Measurements from ENCODE around the gene AUH. TPM values are rescaled to one million over a fixed set of nuclear protein-coding genes. Genes with fewer than 3 reads are reported as not detected.

The AUH gene
- total RNA-seq, 2 donors from 2014 or later, result 27.4 to 36.1 TPM

- H3K27me3 ChIP-seq (replicated peaks; ENCODE audit: insufficient read depth), result no peaks in the 10 kb centered on the region
- no peaks in the 10 kb centered on the region for H3K9me3 ChIP-seq
- ATAC-seq (ENCODE audit: insufficient number of reproducible peaks, low FRiP score, low read depth) (no peak), DNase-seq (ENCODE audit: low spot score) (no peak)
- TF ChIP-seq, protein P1, sequence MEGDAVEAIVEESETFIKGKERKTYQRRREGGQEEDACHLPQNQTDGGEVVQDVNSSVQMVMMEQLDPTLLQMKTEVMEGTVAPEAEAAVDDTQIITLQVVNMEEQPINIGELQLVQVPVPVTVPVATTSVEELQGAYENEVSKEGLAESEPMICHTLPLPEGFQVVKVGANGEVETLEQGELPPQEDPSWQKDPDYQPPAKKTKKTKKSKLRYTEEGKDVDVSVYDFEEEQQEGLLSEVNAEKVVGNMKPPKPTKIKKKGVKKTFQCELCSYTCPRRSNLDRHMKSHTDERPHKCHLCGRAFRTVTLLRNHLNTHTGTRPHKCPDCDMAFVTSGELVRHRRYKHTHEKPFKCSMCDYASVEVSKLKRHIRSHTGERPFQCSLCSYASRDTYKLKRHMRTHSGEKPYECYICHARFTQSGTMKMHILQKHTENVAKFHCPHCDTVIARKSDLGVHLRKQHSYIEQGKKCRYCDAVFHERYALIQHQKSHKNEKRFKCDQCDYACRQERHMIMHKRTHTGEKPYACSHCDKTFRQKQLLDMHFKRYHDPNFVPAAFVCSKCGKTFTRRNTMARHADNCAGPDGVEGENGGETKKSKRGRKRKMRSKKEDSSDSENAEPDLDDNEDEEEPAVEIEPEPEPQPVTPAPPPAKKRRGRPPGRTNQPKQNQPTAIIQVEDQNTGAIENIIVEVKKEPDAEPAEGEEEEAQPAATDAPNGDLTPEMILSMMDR (IDR thresholded peaks at IDR 0.05), result no peak
- no peak overlapping the region for H3K27ac ChIP-seq
- peaks cover 0 to 7% of the 10 kb centered on the region in 2 donors for H3K4me1 ChIP-seq (ENCODE audit: control insufficient read depth in 1 of 2, low read depth in 2 of 2)
- H3K36me3 ChIP-seq, result peaks cover 14% of the 10 kb centered on the region
- H3K4me3 ChIP-seq, result no peak overlapping the region
These were observed 21.2 kb downstream of the AUH start for GRCh38 chr9:91340395-91340967.

GRCh38 chr9:91338681-91339080, 23.0 kb downstream of the AUH start:
- H3K9me3 ChIP-seq, result no peaks in the 10 kb centered on the region
- TF ChIP-seq, protein P1 (IDR thresholded peaks at IDR 0.05), result no peak
- H3K4me3 ChIP-seq, result no peak overlapping the region
- no peaks in the 10 kb centered on the region for H3K27me3 ChIP-seq (replicated peaks; ENCODE audit: insufficient read depth)
- H3K36me3 ChIP-seq, result peaks cover 14% of the 10 kb centered on the region
- ATAC-seq (ENCODE audit: insufficient number of reproducible peaks, low FRiP score, low read depth) (no peak), DNase-seq (ENCODE audit: low spot score) (no peak)
- H3K27ac ChIP-seq, result no peak overlapping the region
- peaks cover 0 to 7% of the 10 kb centered on the region in 2 donors for H3K4me1 ChIP-seq (ENCODE audit: control insufficient read depth in 1 of 2, low read depth in 2 of 2)

DNA sequence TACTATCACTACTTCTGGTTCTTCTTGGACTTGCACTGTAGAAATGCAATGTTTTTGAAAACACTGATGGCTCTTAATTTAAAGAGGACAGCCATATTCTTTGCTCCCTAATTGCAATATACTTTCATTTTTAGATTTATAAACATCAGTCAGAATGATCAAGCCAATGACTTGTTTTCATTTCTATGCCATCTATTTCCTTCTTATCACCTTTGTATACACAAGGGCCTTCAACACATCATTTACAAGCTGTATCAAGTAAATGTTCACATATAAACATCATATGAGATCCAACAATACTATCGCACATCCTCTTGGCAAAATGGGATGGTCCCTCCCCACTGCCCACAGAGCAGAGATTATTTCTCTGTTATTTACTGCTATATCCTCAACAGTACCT, 24.9 kb downstream of the AUH start:
- TF ChIP-seq, protein P1 (IDR thresholded peaks at IDR 0.05), result no peak
- Histone ChIP-seq H3K4me1 (ENCODE audit: control insufficient read depth in 1 of 2, low read depth in 2 of 2) (peaks cover 0 to 7% of the 10 kb centered on the region in 2 donors), H3K36me3 (peaks cover 6% of the 10 kb centered on the region), H3K9me3 (no peaks in the 10 kb centered on the region), H3K4me3 (no peak overlapping the region), H3K27ac (no peak overlapping the region), H3K27me3 (replicated peaks; ENCODE audit: insufficient read depth) (no peaks in the 10 kb centered on the region)
- DNase-seq (ENCODE audit: low spot score) (no peak), ATAC-seq (ENCODE audit: insufficient number of reproducible peaks, low FRiP score, low read depth) (no peak)

GRCh38 chr9:91334053-91334452, 27.7 kb downstream of the AUH start:
- no peaks in the 10 kb centered on the region for H3K9me3 ChIP-seq
- no peaks in the 10 kb centered on the region for H3K36me3 ChIP-seq
- H3K4me3 ChIP-seq, result no peak overlapping the region
- H3K27ac ChIP-seq, result no peak overlapping the region
- no peak for DNase-seq (ENCODE audit: low spot score)
- no peak for ATAC-seq (ENCODE audit: insufficient number of reproducible peaks, low FRiP score, low read depth)
- H3K4me1 ChIP-seq (ENCODE audit: control insufficient read depth in 1 of 2, low read depth in 2 of 2), result peaks cover 0 to 4% of the 10 kb centered on the region in 2 donors
- H3K27me3 ChIP-seq (replicated peaks; ENCODE audit: insufficient read depth), result no peaks in the 10 kb centered on the region
- TF ChIP-seq, protein P1 (IDR thresholded peaks at IDR 0.05), result no peak

DNA sequence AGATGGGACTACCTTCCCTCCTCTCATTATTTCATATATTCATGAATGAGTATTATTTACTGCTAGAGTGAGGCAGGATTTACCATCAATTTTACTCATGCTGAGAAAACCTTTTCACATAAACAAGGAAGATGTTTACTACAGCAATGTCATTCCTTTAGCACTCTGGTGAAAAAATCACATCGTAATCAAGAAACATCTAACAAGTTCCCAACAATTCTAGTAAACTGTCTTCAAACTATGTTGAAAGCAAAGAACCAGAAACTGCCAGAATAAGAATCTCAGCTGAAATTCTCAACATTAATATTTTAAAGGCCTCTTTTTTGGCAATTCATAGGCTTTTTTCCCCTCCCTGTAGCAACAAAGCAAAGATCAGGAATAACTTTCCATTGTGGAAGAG, 28.2 kb downstream of the AUH start:
- Histone ChIP-seq H3K27ac (no peak overlapping the region), H3K36me3 (no peaks in the 10 kb centered on the region), H3K4me3 (no peak overlapping the region), H3K4me1 (ENCODE audit: control insufficient read depth in 1 of 2, low read depth in 2 of 2) (peaks cover 3 to 9% of the 10 kb centered on the region in 2 donors), H3K9me3 (no peaks in the 10 kb centered on the region), H3K27me3 (replicated peaks; ENCODE audit: insufficient read depth) (no peaks in the 10 kb centered on the region)
- TF ChIP-seq, protein P1 (IDR thresholded peaks at IDR 0.05), result no peak
- no peak for DNase-seq (ENCODE audit: low spot score)
- no peak for ATAC-seq (ENCODE audit: insufficient number of reproducible peaks, low FRiP score, low read depth)

Data from thoracic aorta (tissue), 2 donors.